SU-DHL-6 (cell line): Measurements from ENCODE around the gene TXNL4B.

Source experiments
- EZH2phosphoT487 ChIP-seq: fragments of 200-600 bp; sonication (generic), shearing (Covaris generic); conservative IDR thresholded peaks from 2 replicates; pipeline ENCODE4 v1.6.1; 2018; ENCODE audit warnings: mild to moderate bottlenecking, antibody characterized with exemption, low read length, moderate library complexity, mixed read lengths
- TF ChIP-seq, protein P1 (sequence below): fragments of 200-600 bp; sonication (generic); IDR thresholded peaks from one replicate; pipeline ENCODE4 v1.5.1; 2017; ENCODE audit warnings: antibody characterized with exemption, mild to moderate bottlenecking, low read length, moderate library complexity; ENCODE audit not compliant: insufficient read depth, poor library complexity, severe bottlenecking

DNA sequence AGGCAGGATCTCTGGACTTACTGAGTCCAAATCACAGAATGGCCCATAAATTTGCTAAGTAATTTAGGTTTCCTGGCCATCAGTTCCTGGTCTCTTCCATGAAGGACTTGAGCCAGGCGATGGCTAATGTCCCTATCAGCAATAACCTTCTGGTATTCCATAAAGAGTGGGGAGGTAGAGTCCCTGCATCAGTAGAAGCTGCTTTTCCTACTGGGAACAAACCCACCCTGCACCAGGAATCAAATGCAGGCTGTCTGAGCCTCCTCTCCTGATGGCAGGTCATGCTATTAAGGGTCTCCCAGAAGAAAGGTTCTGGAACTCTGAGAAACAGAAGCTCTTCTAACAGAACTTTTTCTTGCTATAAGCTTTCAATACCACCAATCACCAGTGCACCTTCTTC lies 31.9 kb downstream of the TXNL4B start:
- TF ChIP-seq, protein P1, sequence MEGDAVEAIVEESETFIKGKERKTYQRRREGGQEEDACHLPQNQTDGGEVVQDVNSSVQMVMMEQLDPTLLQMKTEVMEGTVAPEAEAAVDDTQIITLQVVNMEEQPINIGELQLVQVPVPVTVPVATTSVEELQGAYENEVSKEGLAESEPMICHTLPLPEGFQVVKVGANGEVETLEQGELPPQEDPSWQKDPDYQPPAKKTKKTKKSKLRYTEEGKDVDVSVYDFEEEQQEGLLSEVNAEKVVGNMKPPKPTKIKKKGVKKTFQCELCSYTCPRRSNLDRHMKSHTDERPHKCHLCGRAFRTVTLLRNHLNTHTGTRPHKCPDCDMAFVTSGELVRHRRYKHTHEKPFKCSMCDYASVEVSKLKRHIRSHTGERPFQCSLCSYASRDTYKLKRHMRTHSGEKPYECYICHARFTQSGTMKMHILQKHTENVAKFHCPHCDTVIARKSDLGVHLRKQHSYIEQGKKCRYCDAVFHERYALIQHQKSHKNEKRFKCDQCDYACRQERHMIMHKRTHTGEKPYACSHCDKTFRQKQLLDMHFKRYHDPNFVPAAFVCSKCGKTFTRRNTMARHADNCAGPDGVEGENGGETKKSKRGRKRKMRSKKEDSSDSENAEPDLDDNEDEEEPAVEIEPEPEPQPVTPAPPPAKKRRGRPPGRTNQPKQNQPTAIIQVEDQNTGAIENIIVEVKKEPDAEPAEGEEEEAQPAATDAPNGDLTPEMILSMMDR = no peak
- TF ChIP-seq EZH2phosphoT487 = no peak
